HFFc6 (cell line): ENCODE data around the gene POLD4. TPM values are rescaled to one million over a fixed set of nuclear protein-coding genes. Genes with fewer than 3 reads are reported as not detected.
A peak's percentile ranks its signal among the peaks of the same experiment; 100 is the strongest.

Source experiments
- DNase-seq: peaks from one replicate; pipeline ENCODE4 v3.0.0-alpha.2; 2018
- H3K27ac Mint-ChIP-seq: 2 replicates; pipeline ENCODE4 v1.8.0; 2020; ENCODE audit warnings: mild to moderate bottlenecking, mixed read lengths
- H3K27me3 Mint-ChIP-seq: 2 replicates; pipeline ENCODE4 v1.8.0; 2021; ENCODE audit warnings: mild to moderate bottlenecking, moderate library complexity, mixed read lengths; ENCODE audit not compliant: insufficient read depth
- H3K36me3 Mint-ChIP-seq: 2 replicates; pipeline ENCODE4 v1.8.0; 2021; ENCODE audit warnings: low read depth, mixed read lengths
- H3K4me1 Mint-ChIP-seq: 2 replicates; pipeline ENCODE4 v1.8.0; 2020; ENCODE audit warnings: low read depth, mixed read lengths
- H3K4me3 Mint-ChIP-seq: 2 replicates; pipeline ENCODE4 v1.8.0; 2020; ENCODE audit warnings: mild to moderate bottlenecking, moderate library complexity, mixed read lengths
- H3K9me3 Mint-ChIP-seq: 2 replicates; pipeline ENCODE4 v1.8.0; 2020; ENCODE audit warnings: mild to moderate bottlenecking, mixed read lengths
- total RNA-seq, 6 experiments: library from RNA; stranded (reverse); fragmentation: NEBNext Ultra II Directional; extraction: Animal tissue kit (Norgen Biotek cat#: 25700); gene quantifications; 2 replicates in 1 of 6; 3 replicates in 5 of 6; pipeline ENCODE4 v1.2.3, GENCODE V29; 2021
- TF ChIP-seq, protein P1 (sequence below): fragments of 200-600 bp; sonication (generic); IDR thresholded peaks from 2 replicates; pipeline ENCODE4 v1.5.0; 2021; ENCODE audit warnings: antibody characterized with exemption, mild to moderate bottlenecking

Gene POLD4
- total RNA-seq, 6 experiments from 2014 or later = 69.1 to 80.7 (median 70.9) TPM

- H3K27me3 Mint-ChIP-seq = no peaks in the 10 kb centered on the region; the same call in 1 of the 2 replicates
- no peak overlapping the region for H3K4me3 Mint-ChIP-seq
- TF ChIP-seq, protein P1, sequence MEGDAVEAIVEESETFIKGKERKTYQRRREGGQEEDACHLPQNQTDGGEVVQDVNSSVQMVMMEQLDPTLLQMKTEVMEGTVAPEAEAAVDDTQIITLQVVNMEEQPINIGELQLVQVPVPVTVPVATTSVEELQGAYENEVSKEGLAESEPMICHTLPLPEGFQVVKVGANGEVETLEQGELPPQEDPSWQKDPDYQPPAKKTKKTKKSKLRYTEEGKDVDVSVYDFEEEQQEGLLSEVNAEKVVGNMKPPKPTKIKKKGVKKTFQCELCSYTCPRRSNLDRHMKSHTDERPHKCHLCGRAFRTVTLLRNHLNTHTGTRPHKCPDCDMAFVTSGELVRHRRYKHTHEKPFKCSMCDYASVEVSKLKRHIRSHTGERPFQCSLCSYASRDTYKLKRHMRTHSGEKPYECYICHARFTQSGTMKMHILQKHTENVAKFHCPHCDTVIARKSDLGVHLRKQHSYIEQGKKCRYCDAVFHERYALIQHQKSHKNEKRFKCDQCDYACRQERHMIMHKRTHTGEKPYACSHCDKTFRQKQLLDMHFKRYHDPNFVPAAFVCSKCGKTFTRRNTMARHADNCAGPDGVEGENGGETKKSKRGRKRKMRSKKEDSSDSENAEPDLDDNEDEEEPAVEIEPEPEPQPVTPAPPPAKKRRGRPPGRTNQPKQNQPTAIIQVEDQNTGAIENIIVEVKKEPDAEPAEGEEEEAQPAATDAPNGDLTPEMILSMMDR = no peak
- H3K27ac Mint-ChIP-seq = peak overlapping the region; percentile 76
- H3K36me3 Mint-ChIP-seq = no peaks in the 10 kb centered on the region; the same call in 1 of the 2 replicates
- peaks cover 61% of the 10 kb centered on the region for H3K4me1 Mint-ChIP-seq
- H3K9me3 Mint-ChIP-seq = no peaks in the 10 kb centered on the region
- DNase-seq = no peak
Observed at GRCh38 chr11:67368621-67369020, 15.3 kb upstream of the POLD4 start.

DNA sequence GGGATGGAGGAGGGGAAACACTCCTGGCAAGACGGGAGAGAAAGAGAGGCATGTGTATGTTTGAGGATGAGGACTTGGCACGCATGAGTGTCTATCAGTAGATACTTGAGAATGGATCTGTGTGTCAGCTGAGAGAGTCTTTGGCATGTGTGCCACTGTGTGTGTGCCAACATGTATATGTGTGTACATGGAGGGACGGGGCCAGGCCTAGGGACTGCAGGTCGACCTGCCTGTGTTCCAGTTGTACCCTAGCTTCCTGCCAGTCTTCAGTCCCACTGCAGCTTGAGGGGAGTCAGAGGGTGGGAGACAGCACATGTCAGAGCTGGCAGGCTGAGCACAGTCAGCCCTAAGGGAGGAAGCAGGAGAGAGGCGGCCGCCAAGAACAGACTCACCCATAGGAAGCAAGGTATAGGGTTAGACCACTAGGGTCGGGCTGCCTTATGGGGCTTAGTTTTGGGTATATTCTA is 14.4 kb upstream of the POLD4 start:
- peak overlapping the region; percentile 5 for H3K27ac Mint-ChIP-seq

DNA sequence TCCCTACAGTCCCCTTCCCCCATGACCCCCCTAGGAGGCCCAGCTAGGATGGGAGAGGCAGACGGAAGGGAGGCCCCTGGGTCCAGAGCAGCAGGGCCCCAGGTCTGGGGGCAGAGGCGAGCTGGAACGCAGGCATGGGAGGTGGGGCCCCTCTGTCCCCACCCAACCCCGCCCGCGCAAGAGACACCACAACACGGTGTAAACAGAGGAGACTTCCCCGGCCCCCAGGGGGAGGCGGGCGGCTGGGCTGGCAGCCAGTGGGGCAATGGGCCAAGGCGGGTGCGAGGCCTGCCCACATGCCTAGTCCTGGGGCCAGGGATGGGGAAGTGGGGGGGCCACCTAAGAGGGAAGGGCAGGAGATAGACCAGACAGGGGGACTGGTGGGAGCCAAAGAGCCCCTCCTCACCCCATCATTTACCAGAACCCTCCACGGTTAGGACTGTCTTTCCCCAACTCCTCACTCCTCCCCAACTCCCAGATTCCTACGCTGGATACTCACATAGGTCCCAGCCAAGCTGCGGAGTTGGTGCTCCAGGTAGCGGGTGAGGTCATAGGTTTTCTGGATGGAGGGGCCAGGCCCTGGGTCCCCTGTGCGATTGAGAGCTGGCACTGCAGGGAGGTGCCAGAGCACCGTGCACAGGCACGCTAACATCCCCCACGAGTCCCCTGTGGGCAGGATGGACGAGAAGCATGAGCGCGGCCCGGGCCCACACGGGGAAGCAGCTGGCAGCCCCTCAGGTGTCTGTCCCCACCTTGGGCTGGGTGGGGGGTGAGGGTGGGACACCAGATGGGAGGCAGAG is 13.8 kb upstream of the POLD4 start:
- Mint-ChIP-seq H3K27ac (no peak overlapping the region), H3K36me3 (no peaks in the 10 kb centered on the region; the same call in 1 of the 2 replicates), H3K4me1 (peaks cover 61% of the 10 kb centered on the region), H3K9me3 (no peaks in the 10 kb centered on the region), H3K27me3 (no peaks in the 10 kb centered on the region; the same call in 1 of the 2 replicates), H3K4me3 (no peak overlapping the region)
- TF ChIP-seq, protein P1 = no peak
- DNase-seq = no peak

More for the DNA sequence above, 14.4 kb upstream of the POLD4 start:
- TF ChIP-seq, protein P1 = no peak
- Mint-ChIP-seq H3K27me3 (no peaks in the 10 kb centered on the region; the same call in 1 of the 2 replicates), H3K4me3 (no peak overlapping the region; the same call in 1 of the 2 replicates), H3K4me1 (peaks cover 61% of the 10 kb centered on the region), H3K9me3 (no peaks in the 10 kb centered on the region), H3K36me3 (no peaks in the 10 kb centered on the region; the same call in 1 of the 2 replicates)
- DNase-seq = no peak

DNA sequence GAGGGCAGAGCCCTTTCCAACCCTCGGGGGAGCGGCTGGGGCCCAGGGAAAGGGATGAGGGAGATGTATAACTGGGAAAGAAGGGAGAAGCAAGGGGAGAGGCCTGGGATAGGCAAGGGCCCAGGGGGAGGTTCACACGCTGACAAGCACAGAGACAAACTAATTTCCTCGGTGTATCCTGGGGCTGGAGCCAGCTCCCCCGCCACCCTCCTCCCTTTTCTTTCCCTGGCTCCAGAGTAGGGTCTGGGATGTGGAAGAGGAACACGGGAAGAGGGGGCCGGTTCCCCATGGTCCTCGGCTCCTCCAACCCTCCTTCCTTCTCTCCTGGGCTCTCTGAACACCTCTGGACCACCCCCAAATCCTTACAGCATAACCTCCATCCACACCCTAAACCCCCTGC is 13.2 kb upstream of the POLD4 start:
- Mint-ChIP-seq H3K27me3 (no peaks in the 10 kb centered on the region; the same call in 1 of the 2 replicates), H3K27ac (peak overlapping the region; percentile 49; the same call in 1 of the 2 replicates), H3K9me3 (no peaks in the 10 kb centered on the region), H3K36me3 (no peaks in the 10 kb centered on the region; the same call in 1 of the 2 replicates), H3K4me3 (no peak overlapping the region; the same call in 1 of the 2 replicates), H3K4me1 (peaks cover 56% of the 10 kb centered on the region)
- no peak for DNase-seq
- TF ChIP-seq, protein P1 = no peak

DNA sequence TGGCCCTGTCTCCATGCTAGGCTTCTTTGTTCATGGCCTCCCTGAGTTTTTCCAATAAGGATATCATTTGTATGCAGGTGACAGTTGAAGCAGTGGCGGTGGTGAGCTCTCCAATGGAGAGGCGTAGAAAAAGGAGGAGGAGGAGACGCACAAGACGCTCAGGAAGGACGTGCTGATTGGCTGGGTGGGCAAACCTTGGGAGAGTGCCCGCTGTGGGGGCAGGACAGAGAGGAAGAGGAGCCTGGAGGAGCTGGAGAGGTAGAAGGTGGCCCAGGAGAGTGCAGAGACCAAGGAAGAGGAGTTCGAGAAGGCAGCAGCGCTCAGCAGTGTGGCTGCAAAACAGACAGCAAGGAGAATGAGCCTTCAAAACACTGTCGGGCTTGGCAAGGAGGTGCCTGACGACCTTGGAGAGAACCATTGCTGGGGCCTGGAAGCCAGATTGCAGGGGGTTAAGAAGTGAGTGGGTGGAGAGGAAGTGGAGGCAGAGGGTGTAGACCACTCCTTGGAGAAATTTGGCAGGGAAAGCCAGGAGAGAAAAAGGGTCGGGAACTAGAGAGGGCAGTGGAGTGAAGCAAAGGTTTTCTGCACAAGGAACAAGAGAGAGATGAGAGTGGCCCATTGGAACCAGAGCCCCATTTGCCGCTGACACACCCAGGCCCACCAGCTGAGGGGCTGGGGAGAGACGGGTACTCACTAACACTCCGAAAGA is 12.5 kb upstream of the POLD4 start:
- Mint-ChIP-seq H3K9me3 (no peaks in the 10 kb centered on the region), H3K27me3 (no peaks in the 10 kb centered on the region; the same call in 1 of the 2 replicates), H3K36me3 (no peaks in the 10 kb centered on the region; the same call in 1 of the 2 replicates), H3K4me3 (no peak overlapping the region; the same call in 1 of the 2 replicates), H3K4me1 (peaks cover 50% of the 10 kb centered on the region), H3K27ac (peak overlapping the region; percentile 49)
- DNase-seq = no peak
- TF ChIP-seq, protein P1 = no peak
